Hepatocyte (in vitro differentiated cells): ENCODE measurements around the gene GRB10. TPM values are rescaled to one million over a fixed set of nuclear protein-coding genes. Genes with fewer than 3 reads are reported as not detected.

Source experiments
- DNase-seq: peaks from one replicate; pipeline ENCODE4 v3.0.0-alpha.2; 2016; ENCODE audit warnings: low spot score
- H2AFZ ChIP-seq: fragments of 200-600 bp; sonication (generic); 2 replicates; pipeline ENCODE4 v1.6.0; 2016; ENCODE audit warnings: antibody characterized with exemption, mild to moderate bottlenecking
- H3K27ac ChIP-seq: fragments of 200-600 bp; sonication (generic); 2 replicates; pipeline ENCODE4 v1.5.1; 2016; ENCODE audit warnings: mild to moderate bottlenecking
- H3K27me3 ChIP-seq: fragments of 200-600 bp; sonication (generic); 2 replicates; pipeline ENCODE4 v1.6.1; 2016
- H3K36me3 ChIP-seq: fragments of 200-600 bp; sonication (generic); replicated peaks from 2 replicates; pipeline ENCODE4 v1.5.1; 2016; ENCODE audit warnings: low read depth; ENCODE audit not compliant: insufficient read depth
- H3K4me1 ChIP-seq: fragments of 200-600 bp; sonication (generic); 2 replicates; pipeline ENCODE4 v1.5.1; 2016; ENCODE audit warnings: mild to moderate bottlenecking, moderate library complexity; ENCODE audit not compliant: insufficient read depth
- H3K4me2 ChIP-seq: fragments of 200-600 bp; sonication (generic); 2 replicates; pipeline ENCODE4 v1.6.0; 2016
- H3K4me3 ChIP-seq: fragments of 200-600 bp; sonication (generic); 2 replicates; pipeline ENCODE4 v1.5.1; 2016; ENCODE audit warnings: mild to moderate bottlenecking
- H3K79me2 ChIP-seq: fragments of 200-600 bp; sonication (generic); 2 replicates; pipeline ENCODE4 v1.6.0; 2017; ENCODE audit warnings: mild to moderate bottlenecking
- H3K9me2 ChIP-seq: fragments of 200-600 bp; sonication (generic); replicated peaks from 2 replicates; pipeline ENCODE4 v1.6.0; 2017; ENCODE audit warnings: mild to moderate bottlenecking; ENCODE audit not compliant: insufficient read depth
- H3K9me3 ChIP-seq: fragments of 200-600 bp; sonication (generic); 2 replicates; pipeline ENCODE4 v1.5.1; 2016; ENCODE audit warnings: low read depth, mild to moderate bottlenecking
- H4K20me1 ChIP-seq: fragments of 200-600 bp; sonication (generic); 2 replicates; pipeline ENCODE4 v1.6.0; 2016; ENCODE audit warnings: mild to moderate bottlenecking; ENCODE audit not compliant: insufficient read depth, poor library complexity, severe bottlenecking
- CTCF ChIP-seq: fragments of 200-600 bp; sonication (generic); IDR thresholded peaks from 2 replicates; pipeline ENCODE4 v1.5.1; 2016; ENCODE audit warnings: antibody characterized with exemption, mild to moderate bottlenecking; ENCODE audit not compliant: poor library complexity
- EZH2 ChIP-seq: fragments of 200-600 bp; sonication (generic); IDR thresholded peaks from 2 replicates; pipeline ENCODE4 v1.6.1; 2016; ENCODE audit warnings: antibody characterized with exemption, mild to moderate bottlenecking, borderline replicate concordance
- EZH2phosphoT487 ChIP-seq: fragments of 200-600 bp; sonication (generic); IDR thresholded peaks from one replicate; pipeline ENCODE4 v1.6.1; 2018; ENCODE audit warnings: antibody characterized with exemption, mild to moderate bottlenecking, low read depth, moderate library complexity; ENCODE audit not compliant: unreplicated experiment, severe bottlenecking
- WGBS: methylation state at CpG from one replicate; pipeline ENCODE4 v1.1.6; 2016; ENCODE audit warnings: low lambda C conversion rate; ENCODE audit errors: missing lambda C conversion rate; 5-methylcytosine and 5-hydroxymethylcytosine counted together
- polyA plus RNA-seq: library from polyadenylated mRNA; unstranded; fragments of >200 nt; fragmentation: Nextera tagmentation; extraction: Ambion mirVana; gene quantifications from 2 replicates; pipeline ENCODE4 v1.2.1, GENCODE V29; 2016
- total RNA-seq: library from RNA; depleted of rRNA; stranded (reverse); fragments of >200 nt; gene quantifications from 2 replicates; pipeline ENCODE4 v1.2.3, GENCODE V29; 2014

GRB10 gene
- total and polyA plus RNA-seq, 2 experiments from 2014 or later, result 47.6 to 65.9 TPM

DNA sequence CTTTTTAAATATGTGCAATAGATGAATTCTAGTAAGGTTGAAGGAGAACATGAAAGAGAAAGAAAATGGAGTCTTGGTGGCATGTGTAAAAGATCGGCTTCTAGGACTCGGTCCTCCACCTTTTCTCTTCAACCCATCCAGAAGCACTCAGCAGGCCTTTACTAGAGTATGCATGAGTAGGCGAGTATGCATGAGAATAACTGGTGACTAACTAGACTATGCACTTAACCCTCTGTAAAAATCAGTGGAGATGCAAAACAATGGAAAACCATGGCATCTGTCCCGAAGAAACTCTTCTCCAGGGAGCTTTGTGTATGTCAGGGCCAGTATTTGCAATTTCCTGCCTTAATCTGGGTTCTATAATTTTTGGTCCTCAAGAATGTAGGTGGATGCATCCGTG lies 40.0 kb upstream of the GRB10 start:
- H3K36me3 ChIP-seq, result no peaks in the 10 kb centered on the region
- no peaks in the 10 kb centered on the region for H3K9me2 ChIP-seq
- WGBS, result 86% methylated on average over 5 of the region's 5 CpGs
- H3K4me2 ChIP-seq, result no peak overlapping the region
- DNase-seq, result no peak
- no peak overlapping the region for H3K4me3 ChIP-seq
- no peaks in the 10 kb centered on the region for H3K9me3 ChIP-seq
- TF ChIP-seq EZH2phosphoT487 (no peak), CTCF (no peak), EZH2 (no peak)
- H3K79me2 ChIP-seq, result no peaks in the 10 kb centered on the region
- H3K27me3 ChIP-seq, result no peaks in the 10 kb centered on the region
- H3K27ac ChIP-seq, result peak overlapping the region; percentile 42
- H2AFZ ChIP-seq, result no peak overlapping the region
- H4K20me1 ChIP-seq, result no peaks in the 10 kb centered on the region
- H3K4me1 ChIP-seq, result peaks cover 12% of the 10 kb centered on the region

DNA sequence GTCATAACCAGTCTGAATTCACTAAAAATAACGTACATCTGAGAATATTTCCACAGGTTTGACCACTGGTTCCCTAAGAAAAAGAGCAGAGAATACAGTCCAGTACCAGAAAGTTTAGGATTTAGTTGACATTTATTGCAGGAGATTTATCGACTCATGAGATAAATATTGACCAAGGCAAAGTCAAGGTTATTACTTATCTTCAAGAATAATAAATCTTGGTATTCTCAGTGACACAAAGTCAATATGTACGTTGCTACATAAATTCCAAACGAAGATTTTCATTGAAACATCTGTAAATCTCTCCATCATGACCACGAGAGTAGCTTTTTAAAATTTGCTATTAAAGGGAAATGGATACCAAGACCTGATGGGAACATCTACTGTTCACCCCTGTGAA lies 39.4 kb upstream of the GRB10 start:
- no peaks in the 10 kb centered on the region for H3K27me3 ChIP-seq
- no peak overlapping the region for H2AFZ ChIP-seq
- WGBS, result 44% methylated on average over 5 of the region's 5 CpGs
- no peaks in the 10 kb centered on the region for H4K20me1 ChIP-seq
- DNase-seq, result no peak
- H3K4me3 ChIP-seq, result no peak overlapping the region
- peak overlapping the region; percentile 77 for H3K27ac ChIP-seq
- no peaks in the 10 kb centered on the region for H3K9me2 ChIP-seq
- no peaks in the 10 kb centered on the region for H3K9me3 ChIP-seq
- peak overlapping the region; percentile 62 for H3K4me2 ChIP-seq
- H3K79me2 ChIP-seq, result no peaks in the 10 kb centered on the region
- TF ChIP-seq EZH2 (no peak), EZH2phosphoT487 (peak; percentile 30), CTCF (no peak)
- peaks cover 12% of the 10 kb centered on the region for H3K4me1 ChIP-seq
- H3K36me3 ChIP-seq, result no peaks in the 10 kb centered on the region

GRCh38 chr7:50821457-50822008 lies 38.8 kb upstream of the GRB10 start:
- H4K20me1 ChIP-seq, result no peaks in the 10 kb centered on the region
- H3K4me2 ChIP-seq, result peak overlapping the region; percentile 62
- WGBS, result 53% methylated on average over 11 of the region's 11 CpGs
- no peaks in the 10 kb centered on the region for H3K79me2 ChIP-seq
- no peaks in the 10 kb centered on the region for H3K27me3 ChIP-seq
- TF ChIP-seq EZH2, result no peak
- TF ChIP-seq EZH2phosphoT487, result no peak
- TF ChIP-seq CTCF, result no peak
- no peaks in the 10 kb centered on the region for H3K36me3 ChIP-seq
- no peaks in the 10 kb centered on the region for H3K9me2 ChIP-seq
- peaks cover 11% of the 10 kb centered on the region for H3K4me1 ChIP-seq
- H3K4me3 ChIP-seq, result no peak overlapping the region
- peak; percentile 56 for DNase-seq
- no peak overlapping the region for H2AFZ ChIP-seq
- H3K9me3 ChIP-seq, result no peaks in the 10 kb centered on the region
- H3K27ac ChIP-seq, result peak overlapping the region; percentile 77

- H3K27me3 ChIP-seq, result no peaks in the 10 kb centered on the region
- H3K36me3 ChIP-seq, result no peaks in the 10 kb centered on the region
- H3K9me3 ChIP-seq, result no peaks in the 10 kb centered on the region
- peaks cover 4% of the 10 kb centered on the region for H3K4me1 ChIP-seq
- H3K4me3 ChIP-seq, result no peak overlapping the region
- no peaks in the 10 kb centered on the region for H3K9me2 ChIP-seq
- H3K27ac ChIP-seq, result no peak overlapping the region
- no peak overlapping the region for H3K4me2 ChIP-seq
- WGBS, result 83% methylated on average over 6 of the region's 6 CpGs
- H3K79me2 ChIP-seq, result no peaks in the 10 kb centered on the region
- TF ChIP-seq EZH2phosphoT487, result no peak
- no peak for TF ChIP-seq EZH2
- TF ChIP-seq CTCF, result no peak
- no peak for DNase-seq
- H2AFZ ChIP-seq, result no peak overlapping the region
- no peaks in the 10 kb centered on the region for H4K20me1 ChIP-seq
Observed at GRCh38 chr7:50818324-50818723, 35.6 kb upstream of the GRB10 start.
